Measurements from ENCODE around the gene KANK4. TPM values are rescaled to one million over a fixed set of nuclear protein-coding genes. Genes with fewer than 3 reads are reported as not detected.

The KANK4 gene
- total and polyA plus RNA-seq, 2 donors (not counting 1 experiment from before 2014, with no cell fraction given): not detected

GRCh38 chr1:62349470-62350233 is 30.4 kb upstream of the KANK4 start:
- TF ChIP-seq EZH2 (IDR thresholded peaks at IDR 0.05; ENCODE audit: borderline replicate concordance, insufficient read depth, low read depth, low read length, poor library complexity, severe bottlenecking): no peak
- TF ChIP-seq, protein P1, sequence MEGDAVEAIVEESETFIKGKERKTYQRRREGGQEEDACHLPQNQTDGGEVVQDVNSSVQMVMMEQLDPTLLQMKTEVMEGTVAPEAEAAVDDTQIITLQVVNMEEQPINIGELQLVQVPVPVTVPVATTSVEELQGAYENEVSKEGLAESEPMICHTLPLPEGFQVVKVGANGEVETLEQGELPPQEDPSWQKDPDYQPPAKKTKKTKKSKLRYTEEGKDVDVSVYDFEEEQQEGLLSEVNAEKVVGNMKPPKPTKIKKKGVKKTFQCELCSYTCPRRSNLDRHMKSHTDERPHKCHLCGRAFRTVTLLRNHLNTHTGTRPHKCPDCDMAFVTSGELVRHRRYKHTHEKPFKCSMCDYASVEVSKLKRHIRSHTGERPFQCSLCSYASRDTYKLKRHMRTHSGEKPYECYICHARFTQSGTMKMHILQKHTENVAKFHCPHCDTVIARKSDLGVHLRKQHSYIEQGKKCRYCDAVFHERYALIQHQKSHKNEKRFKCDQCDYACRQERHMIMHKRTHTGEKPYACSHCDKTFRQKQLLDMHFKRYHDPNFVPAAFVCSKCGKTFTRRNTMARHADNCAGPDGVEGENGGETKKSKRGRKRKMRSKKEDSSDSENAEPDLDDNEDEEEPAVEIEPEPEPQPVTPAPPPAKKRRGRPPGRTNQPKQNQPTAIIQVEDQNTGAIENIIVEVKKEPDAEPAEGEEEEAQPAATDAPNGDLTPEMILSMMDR (IDR thresholded peaks at IDR 0.05): no peak
- CTCF ChIA-PET: interaction anchor here (1.0 kb wide), 1 partner anchor 397 kb away, joined by 3 read pairs; no protein-coding TSS in a partner anchor
- no CpG with 5 or more reads among the region's 2 CpGs for WGBS (ENCODE audit: insufficient coverage)

DNA sequence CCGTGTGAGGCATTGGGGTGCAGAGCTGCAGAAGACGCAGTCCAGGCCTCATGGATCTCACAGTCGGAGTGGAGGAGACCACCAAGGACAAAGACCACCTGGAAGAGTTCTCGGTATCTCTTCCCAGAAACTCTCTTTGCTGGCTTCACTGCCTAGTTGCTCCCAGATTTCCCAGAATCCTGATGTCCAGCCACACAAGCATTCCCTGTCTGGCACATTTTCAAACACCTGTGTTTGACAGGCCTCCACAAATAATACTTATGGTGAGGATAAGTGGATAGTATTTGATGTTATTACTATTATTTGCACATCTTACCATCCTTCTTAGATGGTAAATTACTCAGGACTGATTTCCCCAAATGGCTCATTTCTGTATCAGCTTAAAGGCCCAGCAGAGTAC is 27.7 kb upstream of the KANK4 start:
- Histone ChIP-seq H3K36me3 (replicated peaks in 1 of 2; ENCODE audit: control extremely low read depth in 1 of 2, control insufficient read depth in 1 of 2, extremely low read depth in 1 of 2, insufficient read depth in 2 of 2, low read length in 1 of 2) (no peaks in the 10 kb centered on the region), H3K4me2 (replicated peaks; ENCODE audit: low read depth, low read length, poor library complexity, severe bottlenecking) (no peak overlapping the region), H3K27ac (ENCODE audit: low read length in 2 of 2) (no peak overlapping the region), H3K79me2 (ENCODE audit: control insufficient read depth, insufficient read depth, low read length) (no peaks in the 10 kb centered on the region), H3K4me3 (ENCODE audit: control extremely low read depth in 1 of 5, extremely low read depth in 1 of 5, insufficient read depth in 1 of 5, low read depth in 2 of 5, low read length in 4 of 5) (no peak overlapping the region), H3K27me3 (replicated peaks in 1 of 4; ENCODE audit: control extremely low read depth in 1 of 4, control insufficient read depth in 3 of 4, insufficient read depth in 4 of 4, low read length in 3 of 4) (no peaks in the 10 kb centered on the region), H2AFZ (ENCODE audit: insufficient read depth, low read depth, low read length, poor library complexity, severe bottlenecking) (no peak overlapping the region), H3K9me3 (ENCODE audit: control extremely low read depth in 1 of 3, control insufficient read depth in 2 of 3, insufficient read depth in 1 of 3, low read length in 2 of 3) (no peaks in the 10 kb centered on the region), H3K4me1 (ENCODE audit: control insufficient read depth in 2 of 2, insufficient read depth in 2 of 2, low read length in 2 of 2) (no peaks in the 10 kb centered on the region), H3K9ac (ENCODE audit: low read length) (no peak overlapping the region), H4K20me1 (ENCODE audit: control insufficient read depth, insufficient read depth, low read length, poor library complexity, severe bottlenecking) (no peaks in the 10 kb centered on the region)
- no peaks in the 10 kb centered on the region for H3K27me3 Mint-ChIP-seq
- 100% methylated on average over 3 of the region's 4 CpGs for WGBS (ENCODE audit: insufficient coverage)
- H3K27ac Mint-ChIP-seq: no peak overlapping the region
- intact Hi-C loops (cut with micrococcal nuclease): no loop called here
- TF ChIP-seq EZH2 (IDR thresholded peaks at IDR 0.05; ENCODE audit: borderline replicate concordance, insufficient read depth, low read depth, low read length, poor library complexity, severe bottlenecking): no peak
- TF ChIP-seq, protein P1 (IDR thresholded peaks at IDR 0.05): no peak
- CTCF ChIA-PET: no interaction called here
- H3K9me3 Mint-ChIP-seq (ENCODE audit: insufficient read depth): no peaks in the 10 kb centered on the region
- no peaks in the 10 kb centered on the region for H3K4me1 Mint-ChIP-seq
- ATAC-seq (ENCODE audit: low read depth): no peak
- no peak for DNase-seq
- no peak overlapping the region for H3K4me3 Mint-ChIP-seq
- POLR2A ChIA-PET: no interaction called here

More at GRCh38 chr1:62349470-62350233, 30.4 kb upstream of the KANK4 start:
- Histone ChIP-seq H3K4me1 (ENCODE audit: control insufficient read depth in 2 of 2, insufficient read depth in 2 of 2, low read length in 2 of 2) (no peaks in the 10 kb centered on the region), H3K4me2 (replicated peaks; ENCODE audit: low read depth, low read length, poor library complexity, severe bottlenecking) (no peak overlapping the region), H3K4me3 (ENCODE audit: control extremely low read depth in 1 of 5, extremely low read depth in 1 of 5, insufficient read depth in 1 of 5, low read depth in 2 of 5, low read length in 4 of 5) (no peak overlapping the region), H3K27ac (ENCODE audit: low read length in 2 of 2) (no peak overlapping the region), H4K20me1 (ENCODE audit: control insufficient read depth, insufficient read depth, low read length, poor library complexity, severe bottlenecking) (no peaks in the 10 kb centered on the region), H2AFZ (ENCODE audit: insufficient read depth, low read depth, low read length, poor library complexity, severe bottlenecking) (no peak overlapping the region), H3K9me3 (ENCODE audit: control extremely low read depth in 1 of 3, control insufficient read depth in 2 of 3, insufficient read depth in 1 of 3, low read length in 2 of 3) (no peaks in the 10 kb centered on the region), H3K36me3 (replicated peaks in 1 of 2; ENCODE audit: control extremely low read depth in 1 of 2, control insufficient read depth in 1 of 2, extremely low read depth in 1 of 2, insufficient read depth in 2 of 2, low read length in 1 of 2) (no peaks in the 10 kb centered on the region), H3K9ac (ENCODE audit: low read length) (no peak overlapping the region), H3K27me3 (replicated peaks in 1 of 4; ENCODE audit: control extremely low read depth in 1 of 4, control insufficient read depth in 3 of 4, insufficient read depth in 4 of 4, low read length in 3 of 4) (no peaks in the 10 kb centered on the region), H3K79me2 (ENCODE audit: control insufficient read depth, insufficient read depth, low read length) (no peaks in the 10 kb centered on the region)
- POLR2A ChIA-PET: no interaction called here
- intact Hi-C loops (cut with micrococcal nuclease): no loop called here
- Mint-ChIP-seq H3K4me1 (no peaks in the 10 kb centered on the region), H3K27me3 (no peaks in the 10 kb centered on the region), H3K4me3 (no peak overlapping the region), H3K9me3 (ENCODE audit: insufficient read depth) (no peaks in the 10 kb centered on the region), H3K27ac (no peak overlapping the region)
- DNase-seq (no peak), ATAC-seq (ENCODE audit: low read depth) (no peak)

Measured in B cell (primary cell).